Measurements from ENCODE around the gene KAZN.
A peak's percentile ranks its signal among the peaks of the same experiment; 100 is the strongest.

KAZN gene

DNA sequence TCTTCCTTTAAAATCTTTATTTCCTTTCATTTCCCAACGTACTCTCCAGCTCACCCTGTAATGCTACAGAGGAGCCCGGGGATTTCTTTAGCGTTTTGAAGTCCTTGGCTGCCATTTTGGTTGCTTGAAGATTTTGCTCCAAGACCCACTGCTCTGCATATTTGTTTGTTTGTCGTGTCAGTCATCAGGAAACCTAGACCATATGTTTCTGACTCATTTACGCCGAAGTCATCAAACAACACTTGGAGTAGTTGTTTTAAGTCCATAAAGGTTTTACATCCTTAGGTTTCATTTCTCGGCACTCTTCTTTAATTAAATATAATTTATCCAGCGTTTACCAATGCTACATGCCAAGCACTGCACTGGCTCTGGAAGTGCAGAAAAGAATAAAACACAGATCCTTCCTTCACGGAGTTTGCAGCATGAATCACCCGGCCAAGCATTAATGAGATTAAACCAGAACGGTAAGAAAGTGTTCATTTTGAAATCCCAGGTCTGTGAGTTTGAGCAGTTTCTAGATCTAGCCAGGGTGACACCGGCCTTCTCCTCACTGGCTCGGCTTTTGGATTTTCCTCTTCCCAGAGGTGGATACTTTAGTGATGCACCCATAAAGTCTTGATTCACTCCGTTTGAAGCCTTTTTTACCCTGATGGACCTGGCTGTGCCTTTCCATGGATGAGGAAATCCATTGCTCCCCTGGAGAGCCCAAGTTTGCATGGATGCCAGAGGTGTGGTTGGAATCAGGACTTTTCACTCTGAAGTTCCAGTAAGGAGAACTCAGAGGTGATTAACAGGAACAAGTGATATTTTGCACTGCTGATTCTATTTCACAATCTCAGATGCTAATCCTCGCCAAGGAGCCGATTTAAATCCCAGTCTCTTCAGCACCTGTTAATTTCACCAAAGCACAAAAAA, 109.3 kb downstream of the KAZN start:
- H3K4me3 ChIP-seq (ENCODE audit: low read length): no peak overlapping the region
- H3K27me3 ChIP-seq (ENCODE audit: control insufficient read depth, low read length): no peaks in the 10 kb centered on the region
- H3K36me3 ChIP-seq (ENCODE audit: control insufficient read depth, low read length): peaks cover 45% of the 10 kb centered on the region
- H3K9me2 ChIP-seq (replicated peaks; ENCODE audit: control insufficient read depth, low read length): no peaks in the 10 kb centered on the region
- TF ChIP-seq CTCF (IDR thresholded peaks at IDR 0.05; ENCODE audit: low read depth, low read length, poor library complexity, severe bottlenecking): no peak
- no peak for TF ChIP-seq EZH2phosphoT487 (IDR thresholded peaks at IDR 0.05; ENCODE audit: borderline replicate concordance, low read length)
- peaks cover 15% of the 10 kb centered on the region; the same call in 1 of the 2 replicates for H3K9me3 ChIP-seq (ENCODE audit: control insufficient read depth, insufficient read depth, low read length)
- H3K79me2 ChIP-seq (ENCODE audit: control insufficient read depth, low read length): no peaks in the 10 kb centered on the region
- H3K4me1 ChIP-seq (ENCODE audit: control insufficient read depth, low read length): peaks cover 29% of the 10 kb centered on the region
- peak overlapping the region; percentile 56; the same call in 1 of the 2 replicates for H3K27ac ChIP-seq (ENCODE audit: low read depth, low read length)
- H4K20me1 ChIP-seq (ENCODE audit: control insufficient read depth, insufficient read depth, low read depth, low read length): no peaks in the 10 kb centered on the region
- no peak overlapping the region for H3K4me2 ChIP-seq (ENCODE audit: low read length)
- H3F3A ChIP-seq (ENCODE audit: control insufficient read depth, insufficient read depth): peaks cover 8% of the 10 kb centered on the region

DNA sequence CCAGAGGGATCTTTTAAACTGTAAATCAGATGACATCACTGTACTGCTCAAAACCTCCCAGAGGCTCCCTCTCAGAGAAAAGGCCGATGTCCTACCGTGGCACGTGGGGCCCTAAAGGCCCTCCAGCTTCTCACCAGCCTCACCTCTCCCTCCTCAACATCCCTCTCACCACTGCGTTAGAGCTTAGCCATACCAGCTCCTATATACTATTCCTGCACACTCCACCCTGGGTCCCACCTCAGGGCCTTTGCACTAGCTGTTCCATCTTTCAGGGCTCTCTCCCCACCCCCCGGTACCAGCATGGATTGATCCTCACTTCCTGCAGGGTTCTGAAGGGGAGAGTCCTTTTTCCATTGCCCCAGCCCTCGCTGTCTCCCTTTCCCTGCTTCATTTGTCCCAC, 111.8 kb downstream of the KAZN start:
- H3K27me3 ChIP-seq (ENCODE audit: control insufficient read depth, low read length): no peaks in the 10 kb centered on the region
- H3K36me3 ChIP-seq (ENCODE audit: control insufficient read depth, low read length): peaks cover 33% of the 10 kb centered on the region
- TF ChIP-seq EZH2phosphoT487 (IDR thresholded peaks at IDR 0.05; ENCODE audit: borderline replicate concordance, low read length): no peak
- TF ChIP-seq CTCF (IDR thresholded peaks at IDR 0.05; ENCODE audit: low read depth, low read length, poor library complexity, severe bottlenecking): no peak
- H3K9me3 ChIP-seq (ENCODE audit: control insufficient read depth, insufficient read depth, low read length): peaks cover 7% of the 10 kb centered on the region; the same call in 1 of the 2 replicates
- no peaks in the 10 kb centered on the region for H4K20me1 ChIP-seq (ENCODE audit: control insufficient read depth, insufficient read depth, low read depth, low read length)
- peaks cover 38% of the 10 kb centered on the region for H3K4me1 ChIP-seq (ENCODE audit: control insufficient read depth, low read length)
- no peaks in the 10 kb centered on the region for H3K9me2 ChIP-seq (replicated peaks; ENCODE audit: control insufficient read depth, low read length)
- peaks cover 8% of the 10 kb centered on the region for H3F3A ChIP-seq (ENCODE audit: control insufficient read depth, insufficient read depth)
- no peak overlapping the region for H3K4me2 ChIP-seq (ENCODE audit: low read length)
- no peak overlapping the region for H3K27ac ChIP-seq (ENCODE audit: low read depth, low read length)
- no peak overlapping the region for H3K4me3 ChIP-seq (ENCODE audit: low read length)
- no peaks in the 10 kb centered on the region for H3K79me2 ChIP-seq (ENCODE audit: control insufficient read depth, low read length)

DNA sequence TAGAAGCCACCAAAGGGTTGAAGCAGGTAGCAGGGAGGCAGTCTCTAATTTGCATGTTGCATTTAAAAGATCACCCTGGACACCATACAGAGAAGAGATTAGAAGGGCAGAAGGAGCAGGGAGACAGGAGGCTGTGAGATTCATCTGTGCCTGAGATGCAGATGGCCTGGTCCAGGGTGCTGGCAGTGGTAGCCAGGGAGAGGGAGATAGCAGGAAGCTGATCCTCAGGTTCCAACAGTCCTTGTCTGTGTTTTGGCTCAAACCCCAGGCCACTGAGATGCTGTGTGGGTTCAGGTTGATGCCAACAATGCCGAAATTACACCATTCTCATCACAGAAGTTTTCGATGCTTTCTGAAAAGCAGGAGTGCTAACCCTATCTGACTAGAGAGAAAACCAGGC, 113.7 kb downstream of the KAZN start:
- Histone ChIP-seq H3K27ac (ENCODE audit: low read depth, low read length) (no peak overlapping the region), H4K20me1 (ENCODE audit: control insufficient read depth, insufficient read depth, low read depth, low read length) (no peaks in the 10 kb centered on the region), H3K79me2 (ENCODE audit: control insufficient read depth, low read length) (no peaks in the 10 kb centered on the region), H3K36me3 (ENCODE audit: control insufficient read depth, low read length) (peaks cover 22% of the 10 kb centered on the region), H3K4me3 (ENCODE audit: low read length) (no peak overlapping the region), H3K27me3 (ENCODE audit: control insufficient read depth, low read length) (no peaks in the 10 kb centered on the region), H3K4me2 (ENCODE audit: low read length) (no peak overlapping the region), H3F3A (ENCODE audit: control insufficient read depth, insufficient read depth) (no peaks in the 10 kb centered on the region), H3K4me1 (ENCODE audit: control insufficient read depth, low read length) (peaks cover 20% of the 10 kb centered on the region), H3K9me3 (ENCODE audit: control insufficient read depth, insufficient read depth, low read length) (peaks cover 3% of the 10 kb centered on the region; the same call in 1 of the 2 replicates), H3K9me2 (replicated peaks; ENCODE audit: control insufficient read depth, low read length) (no peaks in the 10 kb centered on the region)
- no peak for TF ChIP-seq EZH2phosphoT487 (IDR thresholded peaks at IDR 0.05; ENCODE audit: borderline replicate concordance, low read length)
- no peak for TF ChIP-seq CTCF (IDR thresholded peaks at IDR 0.05; ENCODE audit: low read depth, low read length, poor library complexity, severe bottlenecking)
